ENCODE measurements around the gene CDH12.

- TF ChIP-seq POLR2A (IDR thresholded peaks at IDR 0.05), result no peak
- TF ChIP-seq, protein P1, sequence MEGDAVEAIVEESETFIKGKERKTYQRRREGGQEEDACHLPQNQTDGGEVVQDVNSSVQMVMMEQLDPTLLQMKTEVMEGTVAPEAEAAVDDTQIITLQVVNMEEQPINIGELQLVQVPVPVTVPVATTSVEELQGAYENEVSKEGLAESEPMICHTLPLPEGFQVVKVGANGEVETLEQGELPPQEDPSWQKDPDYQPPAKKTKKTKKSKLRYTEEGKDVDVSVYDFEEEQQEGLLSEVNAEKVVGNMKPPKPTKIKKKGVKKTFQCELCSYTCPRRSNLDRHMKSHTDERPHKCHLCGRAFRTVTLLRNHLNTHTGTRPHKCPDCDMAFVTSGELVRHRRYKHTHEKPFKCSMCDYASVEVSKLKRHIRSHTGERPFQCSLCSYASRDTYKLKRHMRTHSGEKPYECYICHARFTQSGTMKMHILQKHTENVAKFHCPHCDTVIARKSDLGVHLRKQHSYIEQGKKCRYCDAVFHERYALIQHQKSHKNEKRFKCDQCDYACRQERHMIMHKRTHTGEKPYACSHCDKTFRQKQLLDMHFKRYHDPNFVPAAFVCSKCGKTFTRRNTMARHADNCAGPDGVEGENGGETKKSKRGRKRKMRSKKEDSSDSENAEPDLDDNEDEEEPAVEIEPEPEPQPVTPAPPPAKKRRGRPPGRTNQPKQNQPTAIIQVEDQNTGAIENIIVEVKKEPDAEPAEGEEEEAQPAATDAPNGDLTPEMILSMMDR (IDR thresholded peaks at IDR 0.05 in 4 of 5, conservative IDR thresholded peaks at IDR 0.05 in 1 of 5), result no peak
These were observed 796.1 kb downstream of the CDH12 start for GRCh38 chr5:22057012-22057411.

Measured in gastrocnemius medialis (tissue), 4 donors.